PC-3 (cell line): ENCODE data around the gene ZNF488. TPM values are rescaled to one million over a fixed set of nuclear protein-coding genes. Genes with fewer than 3 reads are reported as not detected.

Experiments
- ATAC-seq: fragments of 200-7000 bp; cut with Tn5 transposase; 2 replicates; pipeline ENCODE4 v1.9.1; 2020; ENCODE audit warnings: mild to moderate bottlenecking, moderate library complexity
- BruUV-seq: library from RNA; stranded (reverse); fragments of 400-500 nt; replicated peaks from 2 replicates; lab custom pipeline; 2021; lab: Mats Ljungman, UMichigan
- CTCF ChIA-PET: fragments of 300-600 bp; sonication (Branson Sonifier 250); formaldehyde crosslinking; loops from one replicate; lab custom pipeline; 2022; ENCODE audit warnings: antibody characterized with exemption; lab: Charles Lee
- POLR2A ChIA-PET: fragments of 300-600 bp; sonication (Branson Sonifier 250); formaldehyde crosslinking; loops from one replicate; lab custom pipeline; 2022; ENCODE audit warnings: antibody characterized with exemption; ENCODE audit not compliant: unreplicated experiment; lab: Charles Lee
- DNase-seq: peaks from one replicate; pipeline ENCODE4 v3.0.0-alpha.2; 2015
- H2AFZ ChIP-seq: fragments of 300-600 bp; sonication (generic); 2 replicates; pipeline ENCODE4 v1.6.0; 2016; ENCODE audit warnings: antibody characterized with exemption, low read length
- H3F3A ChIP-seq: fragments of 300-600 bp; sonication (generic); one replicate; pipeline ENCODE4 v1.6.0; 2017; ENCODE audit warnings: antibody characterized with exemption, low read length, control low read depth, mild to moderate bottlenecking; ENCODE audit not compliant: unreplicated experiment
- H3K27ac ChIP-seq: fragments of 300-600 bp; sonication (generic); 2 replicates; pipeline ENCODE4 v1.5.1; 2016; ENCODE audit warnings: mild to moderate bottlenecking, low read length
- H3K27me3 ChIP-seq: fragments of 300-600 bp; sonication (generic); 2 replicates; pipeline ENCODE4 v1.6.1; 2016; ENCODE audit warnings: low read length, mixed read lengths
- H3K36me3 ChIP-seq: fragments of 300-600 bp; sonication (generic); 2 replicates; pipeline ENCODE4 v1.6.1; 2016; ENCODE audit warnings: low read depth, mixed run types, low read length, mixed read lengths
- H3K4me1 ChIP-seq: fragments of 300-600 bp; sonication (generic); 2 replicates; pipeline ENCODE4 v1.5.1; 2016; ENCODE audit warnings: low read length; ENCODE audit not compliant: insufficient read depth
- H3K4me2 ChIP-seq: fragments of 300-600 bp; sonication (generic); 2 replicates; pipeline ENCODE4 v1.6.0; 2016; ENCODE audit warnings: low read length
- H3K4me3 ChIP-seq: fragments of 300-600 bp; sonication (generic); 2 replicates; pipeline ENCODE4 v1.5.1; 2016; ENCODE audit warnings: mild to moderate bottlenecking, low read length, mixed read lengths
- H3K79me2 ChIP-seq: fragments of 300-600 bp; sonication (generic); 2 replicates; pipeline ENCODE4 v1.6.1; 2017; ENCODE audit warnings: low read length, mixed read lengths
- H3K9ac ChIP-seq: fragments of 300-600 bp; sonication (generic); 2 replicates; pipeline ENCODE4 v1.6.0; 2016; ENCODE audit warnings: mild to moderate bottlenecking, low read length
- H3K9me2 ChIP-seq: fragments of 300-600 bp; sonication (generic); replicated peaks from 2 replicates; pipeline ENCODE4 v1.6.1; 2016; ENCODE audit warnings: mixed run types, low read length, mixed read lengths
- H3K9me3 ChIP-seq: fragments of 300-600 bp; sonication (generic); 2 replicates; pipeline ENCODE4 v1.6.1; 2016; ENCODE audit warnings: low read length, mixed read lengths
- H4K20me1 ChIP-seq: fragments of 300-600 bp; sonication (generic); 2 replicates; pipeline ENCODE4 v1.6.1; 2016; ENCODE audit warnings: low read length, mixed read lengths
- EZH2 ChIP-seq: fragments of 300-600 bp; sonication (generic); IDR thresholded peaks from one replicate; pipeline ENCODE4 v1.6.1; 2017; ENCODE audit warnings: antibody characterized with exemption, mild to moderate bottlenecking, low read length; ENCODE audit not compliant: unreplicated experiment
- EZH2phosphoT487 ChIP-seq: fragments of 300-600 bp; sonication (generic); IDR thresholded peaks from 2 replicates; pipeline ENCODE4 v1.6.1; 2018; ENCODE audit warnings: mild to moderate bottlenecking, antibody characterized with exemption, low read length, borderline replicate concordance
- intact Hi-C: fragments of 100-400 bp; cut with micrococcal nuclease; formaldehyde crosslinking; loops from 2 replicates; pipeline ENCODE4 v1.9.0; 2023
- total RNA-seq: library from RNA; depleted of rRNA; stranded (reverse); fragments of >200 nt; gene quantifications from 2 replicates; pipeline ENCODE4 v1.2.3, GENCODE V29; 2014
- TF ChIP-seq, protein P1 (sequence below): fragments of 300-600 bp; sonication (generic); conservative IDR thresholded peaks from 2 replicates; pipeline ENCODE4 v1.5.1; 2017; ENCODE audit warnings: antibody characterized with exemption, low read depth, mild to moderate bottlenecking, low read length

Gene ZNF488
- total RNA-seq, 1 experiment from 2014 or later: 1.7 TPM

DNA sequence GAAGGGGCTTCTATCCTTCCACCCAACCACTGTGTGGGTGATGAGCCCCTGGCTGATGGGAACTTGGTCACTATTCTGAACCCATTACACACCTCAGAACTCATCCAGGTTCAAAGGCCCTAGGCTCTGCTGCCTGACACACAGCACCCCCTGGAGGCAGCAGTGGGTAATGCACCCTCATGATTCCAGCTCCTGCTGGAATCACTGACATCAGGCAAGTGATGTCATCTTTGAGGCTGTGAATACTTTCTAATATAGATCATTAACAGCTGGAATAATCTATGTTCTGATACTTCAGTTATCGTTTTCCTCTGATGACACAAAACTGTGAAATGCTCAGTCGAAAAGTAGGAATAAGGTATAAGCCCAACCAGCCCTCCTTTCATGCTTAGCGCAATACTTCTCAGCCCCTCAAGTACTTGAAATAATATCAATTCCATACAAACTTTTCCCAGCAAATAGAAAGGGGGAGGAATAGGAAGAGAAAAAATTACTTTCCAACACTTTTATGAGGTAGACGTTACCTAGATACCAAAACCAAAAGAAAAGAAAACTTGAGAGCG is 43.4 kb downstream of the ZNF488 start:
- Histone ChIP-seq H3K4me3 (no peak overlapping the region), H3K27ac (no peak overlapping the region), H3K4me1 (no peaks in the 10 kb centered on the region), H2AFZ (no peak overlapping the region), H3K27me3 (peaks cover 3% of the 10 kb centered on the region; the same call in 1 of the 2 replicates), H3K79me2 (no peaks in the 10 kb centered on the region), H3F3A (no peaks in the 10 kb centered on the region), H3K9me2 (no peaks in the 10 kb centered on the region), H3K4me2 (no peak overlapping the region), H4K20me1 (no peaks in the 10 kb centered on the region), H3K9ac (no peak overlapping the region), H3K9me3 (no peaks in the 10 kb centered on the region), H3K36me3 (no peaks in the 10 kb centered on the region)
- ChIA-PET POLR2A (no interaction called here), CTCF (no interaction called here)
- no peak for TF ChIP-seq EZH2
- TF ChIP-seq, protein P1, sequence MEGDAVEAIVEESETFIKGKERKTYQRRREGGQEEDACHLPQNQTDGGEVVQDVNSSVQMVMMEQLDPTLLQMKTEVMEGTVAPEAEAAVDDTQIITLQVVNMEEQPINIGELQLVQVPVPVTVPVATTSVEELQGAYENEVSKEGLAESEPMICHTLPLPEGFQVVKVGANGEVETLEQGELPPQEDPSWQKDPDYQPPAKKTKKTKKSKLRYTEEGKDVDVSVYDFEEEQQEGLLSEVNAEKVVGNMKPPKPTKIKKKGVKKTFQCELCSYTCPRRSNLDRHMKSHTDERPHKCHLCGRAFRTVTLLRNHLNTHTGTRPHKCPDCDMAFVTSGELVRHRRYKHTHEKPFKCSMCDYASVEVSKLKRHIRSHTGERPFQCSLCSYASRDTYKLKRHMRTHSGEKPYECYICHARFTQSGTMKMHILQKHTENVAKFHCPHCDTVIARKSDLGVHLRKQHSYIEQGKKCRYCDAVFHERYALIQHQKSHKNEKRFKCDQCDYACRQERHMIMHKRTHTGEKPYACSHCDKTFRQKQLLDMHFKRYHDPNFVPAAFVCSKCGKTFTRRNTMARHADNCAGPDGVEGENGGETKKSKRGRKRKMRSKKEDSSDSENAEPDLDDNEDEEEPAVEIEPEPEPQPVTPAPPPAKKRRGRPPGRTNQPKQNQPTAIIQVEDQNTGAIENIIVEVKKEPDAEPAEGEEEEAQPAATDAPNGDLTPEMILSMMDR: peak; percentile 90
- no TSS peak for BruUV-seq
- intact Hi-C loops: no loop called here
- peak; percentile 67 for DNase-seq
- ATAC-seq: peak; percentile 63

DNA sequence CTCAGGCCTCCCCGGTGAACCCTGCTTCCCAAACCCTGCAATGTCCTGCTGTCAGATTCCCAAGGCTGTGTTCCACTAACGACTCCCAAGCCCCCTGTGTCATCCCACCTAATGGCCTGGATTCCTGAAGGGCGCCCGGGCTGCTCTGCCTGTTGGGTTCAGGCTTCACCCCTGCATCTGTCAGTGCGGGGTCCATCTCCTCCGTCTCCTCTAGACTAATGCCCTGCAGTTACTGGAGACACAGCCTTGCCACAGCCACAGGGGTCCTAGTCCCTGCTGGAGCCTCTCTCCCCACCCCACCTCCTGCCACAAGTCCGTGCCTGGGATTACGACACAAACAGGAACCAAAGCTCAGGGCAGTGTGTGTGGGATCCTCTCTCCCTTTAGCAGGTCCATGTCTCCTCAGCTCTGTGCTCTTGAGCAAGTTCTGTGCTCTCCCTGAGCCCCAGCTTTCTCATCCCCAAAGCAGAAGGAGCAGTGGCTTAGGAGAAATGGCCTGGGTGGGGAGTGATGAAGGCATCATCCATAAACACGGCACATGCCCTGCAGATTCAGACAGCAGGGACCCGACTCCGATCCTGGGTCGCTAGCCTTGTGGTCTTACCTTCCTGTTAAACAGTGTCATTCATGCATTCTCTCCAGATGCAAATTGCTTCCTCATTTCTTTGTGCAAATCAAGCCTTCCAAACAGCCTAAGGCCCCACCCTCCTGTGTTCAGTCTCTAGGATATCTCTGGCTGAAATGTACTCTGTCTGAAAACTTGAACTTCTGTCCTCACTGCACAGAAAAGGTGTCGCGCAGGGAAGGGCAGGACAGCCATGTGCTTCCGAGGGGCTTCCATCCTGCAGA is 44.1 kb downstream of the ZNF488 start:
- no peak overlapping the region for H3K4me2 ChIP-seq
- ATAC-seq (no peak), DNase-seq (no peak)
- no peaks in the 10 kb centered on the region for H3K36me3 ChIP-seq
- H3K79me2 ChIP-seq: no peaks in the 10 kb centered on the region
- CTCF ChIA-PET: no interaction called here
- H3K4me3 ChIP-seq: no peak overlapping the region
- no peaks in the 10 kb centered on the region for H3K4me1 ChIP-seq
- BruUV-seq: no TSS peak
- intact Hi-C loops: no loop called here
- H4K20me1 ChIP-seq: no peaks in the 10 kb centered on the region
- no peaks in the 10 kb centered on the region for H3K9me3 ChIP-seq
- H3K9me2 ChIP-seq: no peaks in the 10 kb centered on the region
- H3K9ac ChIP-seq: no peak overlapping the region
- peaks cover 3% of the 10 kb centered on the region; the same call in 1 of the 2 replicates for H3K27me3 ChIP-seq
- no peak overlapping the region for H3K27ac ChIP-seq
- no peaks in the 10 kb centered on the region for H3F3A ChIP-seq
- no peak overlapping the region for H2AFZ ChIP-seq
- POLR2A ChIA-PET: no interaction called here
- TF ChIP-seq EZH2: no peak
- TF ChIP-seq EZH2phosphoT487: no peak
- TF ChIP-seq, protein P1: no peak

DNA sequence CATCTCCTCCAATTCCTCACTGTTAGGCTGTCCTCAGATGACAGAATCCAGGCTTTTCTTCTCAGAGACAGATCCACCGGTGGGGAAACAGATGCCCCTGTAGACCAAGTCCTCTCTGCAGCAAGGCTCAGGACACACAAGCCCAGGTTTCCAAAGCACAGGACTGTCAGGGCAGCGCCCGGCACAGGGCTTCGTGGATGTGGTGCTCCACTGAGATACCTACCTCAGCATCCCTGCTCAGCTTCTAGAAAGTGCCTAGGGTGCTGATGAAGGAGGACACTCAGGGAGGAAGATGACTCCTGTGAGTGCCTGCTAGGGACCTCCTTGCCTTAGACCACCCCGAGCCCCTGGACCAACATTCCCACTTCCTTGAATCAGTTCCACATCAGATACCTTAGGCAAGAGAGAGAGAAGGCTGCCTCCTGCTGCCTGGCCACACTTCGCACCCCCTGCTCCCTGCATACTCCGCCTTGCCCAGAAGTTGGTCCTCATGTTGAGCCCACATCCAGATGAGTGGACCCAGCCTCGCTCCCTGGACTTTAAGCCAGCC is 44.8 kb downstream of the ZNF488 start:
- no peak for TF ChIP-seq EZH2
- TF ChIP-seq EZH2phosphoT487: no peak
- TF ChIP-seq, protein P1: no peak
- Histone ChIP-seq H3K27ac (no peak overlapping the region), H3K9me3 (no peaks in the 10 kb centered on the region), H3K79me2 (no peaks in the 10 kb centered on the region), H3K27me3 (peaks cover 3% of the 10 kb centered on the region; the same call in 1 of the 2 replicates), H3F3A (no peaks in the 10 kb centered on the region), H4K20me1 (no peaks in the 10 kb centered on the region), H2AFZ (no peak overlapping the region), H3K9ac (no peak overlapping the region), H3K4me2 (no peak overlapping the region), H3K4me3 (no peak overlapping the region), H3K4me1 (no peaks in the 10 kb centered on the region), H3K36me3 (no peaks in the 10 kb centered on the region), H3K9me2 (no peaks in the 10 kb centered on the region)
- CTCF ChIA-PET: no interaction called here
- ATAC-seq: no peak
- intact Hi-C loops: no loop called here
- POLR2A ChIA-PET: no interaction called here
- DNase-seq: no peak
- BruUV-seq: no TSS peak
